GM19351 (cell line): ENCODE measurements around the gene COA3.
A peak's percentile ranks its signal among the peaks of the same experiment; 100 is the strongest.

Source experiments
- ATAC-seq: cut with Tn5 transposase; IDR thresholded peaks from one replicate; pipeline ENCODE4 v1.9.1; 2021; ENCODE audit warnings: mild to moderate bottlenecking, moderate library complexity; ENCODE audit not compliant: unreplicated experiment

The COA3 gene

GRCh38 chr17:42798383-42799380 is at the start of gene COA3, which contains the start of gene CNTD1:
COA3 (minus strand) TSS chr17:42798704; CDS start chr17:42798681, 23 bp downstream.
CNTD1 (plus strand) TSS chr17:42798861; CDS start chr17:42799068, 207 bp downstream.
- peak; percentile 73 for ATAC-seq

GRCh38 chr17:42848093-42848492 is 49.6 kb upstream of the COA3 start:
- no peak for ATAC-seq

GRCh38 chr17:42846594-42847280 is 48.2 kb upstream of the COA3 start:
- no peak for ATAC-seq

- no peak for ATAC-seq
Observed at GRCh38 chr17:42845918-42846593, 47.6 kb upstream of the COA3 start.

GRCh38 chr17:42845556-42845917 is 47.0 kb upstream of the COA3 start:
- no peak for ATAC-seq

- ATAC-seq, result no peak
Observed at GRCh38 chr17:42844761-42845555, 46.5 kb upstream of the COA3 start.

- ATAC-seq, result no peak
Observed at GRCh38 chr17:42844271-42844670, 45.8 kb upstream of the COA3 start, which contains the start of gene AOC2. AOC2 (plus strand) TSS chr17:42844580; CDS start chr17:42844627, 47 bp downstream.

GRCh38 chr17:42843358-42843934 is 44.9 kb upstream of the COA3 start:
- ATAC-seq, result no peak

- ATAC-seq, result no peak
Observed at GRCh38 chr17:42841975-42842685, 43.6 kb upstream of the COA3 start.

GRCh38 chr17:42835732-42836131 is 37.2 kb upstream of the COA3 start:
- ATAC-seq, result no peak

- ATAC-seq, result no peak
Observed at GRCh38 chr17:42833767-42834422, 35.4 kb upstream of the COA3 start.

- peak; percentile 73 for ATAC-seq
Observed at GRCh38 chr17:42832934-42833766, 34.6 kb upstream of the COA3 start, which contains the start of gene PSME3. PSME3 (plus strand) TSS chr17:42833397; CDS start chr17:42833632, 235 bp downstream.

- ATAC-seq, result no peak
Observed at GRCh38 chr17:42832213-42832933, 33.9 kb upstream of the COA3 start.

- ATAC-seq, result no peak
Observed at GRCh38 chr17:42830971-42831370, 32.5 kb upstream of the COA3 start.

GRCh38 chr17:42827472-42827871 is 29.0 kb upstream of the COA3 start:
- ATAC-seq, result no peak

- ATAC-seq, result no peak
Observed at GRCh38 chr17:42821176-42821575, 22.7 kb upstream of the COA3 start.

- no peak for ATAC-seq
Observed at GRCh38 chr17:42819939-42820535, 21.5 kb upstream of the COA3 start.
